GM12891 (cell line): ENCODE data around the gene RPL32.

Source experiments
- POLR2AphosphoS5 ChIP-seq: IDR thresholded peaks from 2 replicates; pipeline ENCODE4 v1.6.1; 2011; ENCODE audit warnings: low read depth, low read length, control low read depth
- SPI1 ChIP-seq: IDR thresholded peaks from 2 replicates; pipeline ENCODE4 v1.6.1; 2011; ENCODE audit warnings: low read depth, low read length, control low read depth
- TAF1 ChIP-seq: IDR thresholded peaks from 2 replicates; pipeline ENCODE4 v1.6.1; 2011; ENCODE audit warnings: low read depth, low read length, control low read depth

DNA sequence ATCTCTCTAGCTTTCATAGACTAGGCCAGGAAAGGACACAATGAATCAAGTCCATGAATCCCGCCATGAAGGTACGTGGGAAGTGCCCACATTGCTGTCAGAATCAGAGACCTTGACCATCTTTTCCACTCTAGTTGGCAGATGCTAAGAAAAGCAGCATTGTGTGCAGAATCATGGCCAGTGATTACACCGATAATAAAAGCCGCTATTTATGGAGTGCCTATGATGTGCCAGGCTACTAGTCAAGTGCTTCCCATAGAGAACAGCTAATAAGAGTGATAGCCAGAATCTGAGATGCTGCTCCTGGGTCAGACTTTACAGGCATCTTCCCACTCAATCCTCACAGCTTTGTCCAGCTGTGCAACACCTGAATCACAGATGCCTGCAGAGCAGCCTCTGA, 13.2 kb upstream of the RPL32 start:
- no peak for TF ChIP-seq POLR2AphosphoS5
- TF ChIP-seq SPI1, result no peak
- no peak for TF ChIP-seq TAF1
